Peyer's patch (tissue), 4 donors: ENCODE measurements around the gene PGS1. TPM values are rescaled to one million over a fixed set of nuclear protein-coding genes. Genes with fewer than 3 reads are reported as not detected.

Experiments used
- DNase-seq, 3 donors: peaks; one replicate each; pipeline ENCODE4 v3.0.0-alpha.2; 2017 to 2019
- H3K27ac ChIP-seq, 4 donors: fragments of 200-600 bp; sonication (generic); one replicate each; pipeline ENCODE4 v1.5.1; 2016 to 2019
- H3K27me3 ChIP-seq, 2 donors: fragments of 200-600 bp; sonication (generic); one replicate each; pipeline ENCODE4 v1.5.1; 2019
- H3K36me3 ChIP-seq, 3 donors: fragments of 200-600 bp; sonication (generic); one replicate each; pipeline ENCODE4 v1.5.1; 2016 to 2019
- H3K4me1 ChIP-seq, 4 donors: fragments of 200-600 bp; sonication (generic); one replicate each; pipeline ENCODE4 v1.5.1; 2016 to 2019
- H3K4me3 ChIP-seq, 4 donors: fragments of 200-600 bp; sonication (generic); 1 replicate in 3 of 4; 2 replicates in 1 of 4; pipeline ENCODE4 v1.5.1; 2016 to 2019; ENCODE audit warnings: mild to moderate bottlenecking in 1 of 4
- H3K9me3 ChIP-seq, 4 donors: fragments of 200-600 bp; sonication (generic); one replicate each; pipeline ENCODE4 v1.5.1; 2016 to 2019; ENCODE audit warnings: mild to moderate bottlenecking in 1 of 4
- POLR2A ChIP-seq, 2 donors: fragments of 450-650 bp; IDR thresholded peaks; one replicate each; pipeline ENCODE4 v1.5.1; 2017; ENCODE audit warnings: antibody characterized with exemption in 2 of 2, mild to moderate bottlenecking in 2 of 2, moderate library complexity in 2 of 2
- total RNA-seq, 4 donors: library from RNA; depleted of rRNA; stranded (reverse); fragments of >200 nt; gene quantifications; one replicate each; pipeline ENCODE4 v1.1.0, GENCODE V29; 2016
- TF ChIP-seq, protein P1 (sequence below), 6 experiments: fragments of 450-650 bp in 4 of 6; fragments of 200-600 bp in 2 of 6; sonication (generic) in 1 of 6; IDR thresholded peaks; one replicate each; pipeline ENCODE4 v1.5.1; 2017 to 2019; ENCODE audit warnings: antibody characterized with exemption in 6 of 6, mild to moderate bottlenecking in 3 of 6, moderate library complexity in 1 of 6

PGS1 gene
- total RNA-seq, 4 donors from 2014 or later, result 32.4 to 149 (median 116) TPM

GRCh38 chr17:78369791-78370381 is 8.6 kb upstream of the PGS1 start:
- Histone ChIP-seq H3K4me1 (peaks cover 0 to 2% (median 0%) of the 10 kb centered on the region in 4 donors), H3K4me3 (no peak overlapping the region), H3K27ac (no peak overlapping the region), H3K27me3 (no peaks in the 10 kb centered on the region), H3K9me3 (no peaks in the 10 kb centered on the region), H3K36me3 (no peaks in the 10 kb centered on the region)
- no peak for TF ChIP-seq POLR2A (IDR thresholded peaks at IDR 0.05)
- TF ChIP-seq, protein P1, sequence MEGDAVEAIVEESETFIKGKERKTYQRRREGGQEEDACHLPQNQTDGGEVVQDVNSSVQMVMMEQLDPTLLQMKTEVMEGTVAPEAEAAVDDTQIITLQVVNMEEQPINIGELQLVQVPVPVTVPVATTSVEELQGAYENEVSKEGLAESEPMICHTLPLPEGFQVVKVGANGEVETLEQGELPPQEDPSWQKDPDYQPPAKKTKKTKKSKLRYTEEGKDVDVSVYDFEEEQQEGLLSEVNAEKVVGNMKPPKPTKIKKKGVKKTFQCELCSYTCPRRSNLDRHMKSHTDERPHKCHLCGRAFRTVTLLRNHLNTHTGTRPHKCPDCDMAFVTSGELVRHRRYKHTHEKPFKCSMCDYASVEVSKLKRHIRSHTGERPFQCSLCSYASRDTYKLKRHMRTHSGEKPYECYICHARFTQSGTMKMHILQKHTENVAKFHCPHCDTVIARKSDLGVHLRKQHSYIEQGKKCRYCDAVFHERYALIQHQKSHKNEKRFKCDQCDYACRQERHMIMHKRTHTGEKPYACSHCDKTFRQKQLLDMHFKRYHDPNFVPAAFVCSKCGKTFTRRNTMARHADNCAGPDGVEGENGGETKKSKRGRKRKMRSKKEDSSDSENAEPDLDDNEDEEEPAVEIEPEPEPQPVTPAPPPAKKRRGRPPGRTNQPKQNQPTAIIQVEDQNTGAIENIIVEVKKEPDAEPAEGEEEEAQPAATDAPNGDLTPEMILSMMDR (IDR thresholded peaks at IDR 0.05), result no peak
- no peak for DNase-seq

- no peak for TF ChIP-seq POLR2A (IDR thresholded peaks at IDR 0.05)
- TF ChIP-seq, protein P1 (IDR thresholded peaks at IDR 0.05), result no peak
These were observed 7.4 kb upstream of the PGS1 start for GRCh38 chr17:78371056-78371455.

GRCh38 chr17:78372841-78373240 is 5.6 kb upstream of the PGS1 start:
- no peak for TF ChIP-seq POLR2A (IDR thresholded peaks at IDR 0.05)
- TF ChIP-seq, protein P1 (IDR thresholded peaks at IDR 0.05), result no peak
- Histone ChIP-seq H3K9me3 (no peaks in the 10 kb centered on the region), H3K27me3 (no peaks in the 10 kb centered on the region), H3K36me3 (no peaks in the 10 kb centered on the region), H3K4me1 (peaks cover 0 to 3% (median 1%) of the 10 kb centered on the region in 4 donors), H3K4me3 (no peak overlapping the region), H3K27ac (no peak overlapping the region)
- no peak for DNase-seq

More at GRCh38 chr17:78371056-78371455, 7.4 kb upstream of the PGS1 start:
- no peaks in the 10 kb centered on the region for H3K36me3 ChIP-seq
- H3K27me3 ChIP-seq, result no peaks in the 10 kb centered on the region
- H3K27ac ChIP-seq, result no peak overlapping the region
- no peak for DNase-seq
- H3K4me1 ChIP-seq, result no peaks in the 10 kb centered on the region
- no peaks in the 10 kb centered on the region for H3K9me3 ChIP-seq
- no peak overlapping the region for H3K4me3 ChIP-seq

DNA sequence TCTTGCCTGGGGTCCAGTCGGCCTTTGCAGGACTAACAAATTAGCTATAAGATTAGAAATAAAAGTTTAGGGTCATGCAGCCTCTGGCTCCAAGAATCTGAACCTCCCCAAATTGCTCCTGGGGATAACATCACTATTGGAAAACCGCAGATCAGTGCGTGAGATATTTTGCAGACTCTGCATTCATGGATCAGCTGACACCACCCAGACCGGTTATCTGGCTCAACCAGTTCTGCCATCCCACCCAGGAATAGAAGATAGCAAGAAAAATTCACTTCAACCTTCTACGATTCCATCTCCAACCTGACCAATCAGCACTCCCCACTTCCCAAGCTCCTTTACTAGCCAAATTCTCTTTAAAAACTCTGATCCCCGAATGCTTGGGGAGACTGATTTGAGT is 4.3 kb upstream of the PGS1 start:
- no peaks in the 10 kb centered on the region for H3K27me3 ChIP-seq
- no peaks in the 10 kb centered on the region for H3K36me3 ChIP-seq
- H3K4me1 ChIP-seq, result peaks cover 0 to 9% (median 3%) of the 10 kb centered on the region in 4 donors
- DNase-seq, result no peak
- H3K27ac ChIP-seq, result peak overlapping the region in 1 of 4 donors; percentile 44
- no peak overlapping the region for H3K4me3 ChIP-seq
- no peak for TF ChIP-seq POLR2A (IDR thresholded peaks at IDR 0.05)
- TF ChIP-seq, protein P1 (IDR thresholded peaks at IDR 0.05), result no peak
- H3K9me3 ChIP-seq, result no peaks in the 10 kb centered on the region

- H3K27me3 ChIP-seq, result no peaks in the 10 kb centered on the region
- no peak for DNase-seq
- H3K4me3 ChIP-seq, result no peak overlapping the region
- TF ChIP-seq, protein P1 (IDR thresholded peaks at IDR 0.05), result no peak
- no peak for TF ChIP-seq POLR2A (IDR thresholded peaks at IDR 0.05)
- peak overlapping the region in 3 of 4 donors; percentile 43 to 56 (median 44) for H3K27ac ChIP-seq
- H3K9me3 ChIP-seq, result no peaks in the 10 kb centered on the region
- H3K36me3 ChIP-seq, result no peaks in the 10 kb centered on the region
- peaks cover 0 to 15% (median 6%) of the 10 kb centered on the region in 4 donors for H3K4me1 ChIP-seq
These were observed 3.7 kb upstream of the PGS1 start for GRCh38 chr17:78374631-78375274.
